HG02852 (cell line): ENCODE results near the gene HMG20B.

ENCODE experiments used
- ATAC-seq: cut with Tn5 transposase; IDR thresholded peaks from one replicate; pipeline ENCODE4 v1.9.1; 2021; ENCODE audit warnings: mild to moderate bottlenecking, moderate library complexity; ENCODE audit not compliant: unreplicated experiment

The HMG20B gene

DNA sequence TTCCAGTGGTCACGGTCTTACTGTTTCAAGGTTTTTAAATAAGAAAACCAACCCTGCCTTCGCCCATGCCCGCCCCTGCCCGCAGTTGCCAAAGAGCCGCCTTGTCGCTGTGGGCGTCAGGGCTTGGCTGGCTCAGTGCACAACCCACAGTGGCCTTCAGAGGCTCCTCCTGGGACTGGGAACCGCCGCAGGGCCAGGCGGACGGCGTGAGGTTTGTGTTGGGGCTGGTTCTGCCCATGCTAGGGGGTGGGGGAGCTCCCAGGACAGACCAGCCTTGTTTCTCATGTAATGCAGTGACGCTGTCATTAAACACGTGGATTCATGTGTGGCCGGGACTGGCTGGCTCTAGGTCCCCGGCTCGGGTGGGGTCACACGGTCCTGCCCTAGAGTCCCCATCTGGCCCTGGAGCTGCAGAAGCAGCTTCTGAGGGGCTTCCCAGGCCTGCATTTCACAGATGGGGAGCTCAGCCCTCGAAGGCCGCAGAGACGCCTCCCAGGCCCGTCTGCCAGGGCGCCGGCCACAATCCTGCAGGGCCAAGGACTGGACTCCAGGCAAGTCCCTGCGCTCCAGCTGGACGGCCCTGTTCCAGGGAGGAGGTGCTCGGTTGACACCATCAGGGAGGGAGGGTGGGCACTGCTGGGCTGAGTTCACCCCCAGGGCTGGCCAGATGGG lies 36.2 kb upstream of the HMG20B start:
- no peak for ATAC-seq

DNA sequence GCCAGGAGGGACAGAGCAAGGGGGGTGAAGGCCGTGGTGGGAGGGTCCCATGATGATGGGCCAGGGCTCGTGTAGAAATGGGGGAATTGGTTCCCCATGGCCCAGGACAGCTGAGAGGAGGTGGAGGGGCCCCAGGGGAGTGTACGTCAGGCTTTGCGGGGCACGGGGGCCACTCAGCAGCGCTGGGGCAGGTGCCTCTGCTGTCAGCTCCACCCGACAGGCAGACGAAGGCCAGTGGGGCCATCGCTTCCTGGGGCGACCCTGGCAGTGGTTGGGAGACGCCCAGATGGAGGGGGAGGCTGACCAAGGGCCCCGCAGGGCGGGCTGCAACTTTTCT lies 35.7 kb upstream of the HMG20B start:
- no peak for ATAC-seq

DNA sequence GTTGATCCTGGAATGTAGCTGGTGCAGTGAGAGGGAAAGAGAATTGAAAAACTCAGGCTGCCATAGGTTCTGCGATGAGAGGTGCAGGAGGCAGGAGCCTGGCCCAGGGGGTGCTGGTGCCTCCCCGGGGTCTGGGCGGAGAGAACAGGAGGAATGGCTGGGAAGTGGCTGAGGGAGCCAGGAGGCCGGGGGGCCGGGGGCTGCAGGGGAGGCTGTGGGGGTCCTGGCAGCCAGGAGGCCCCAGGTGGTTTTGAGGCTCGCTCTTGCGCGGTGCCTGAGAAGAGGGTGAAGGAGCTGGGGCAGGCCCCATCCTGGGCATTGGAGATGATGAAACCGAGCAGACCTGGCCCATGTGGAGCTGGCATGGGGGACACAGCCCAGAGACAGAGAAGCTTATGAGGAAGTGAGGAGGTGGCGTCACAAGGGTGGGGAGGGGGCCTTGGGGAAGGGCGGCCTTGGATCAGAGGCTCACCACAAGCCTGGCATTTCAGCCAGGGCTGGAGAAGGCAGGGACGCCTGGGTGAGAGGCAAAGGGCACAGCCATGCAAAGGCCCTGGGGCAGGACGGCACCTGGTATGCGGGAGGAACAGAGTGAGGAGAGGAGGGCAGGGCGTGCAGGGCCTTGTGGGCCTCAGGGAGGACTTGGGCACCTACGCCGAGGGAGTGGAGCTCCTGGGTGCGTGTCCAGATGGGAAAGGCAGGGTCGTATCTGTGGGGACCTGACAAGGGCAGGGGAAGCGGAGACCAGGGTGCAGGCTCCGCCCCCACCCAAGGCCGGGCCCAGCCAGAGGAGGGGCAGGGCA lies 35.1 kb upstream of the HMG20B start:
- no peak for ATAC-seq

DNA sequence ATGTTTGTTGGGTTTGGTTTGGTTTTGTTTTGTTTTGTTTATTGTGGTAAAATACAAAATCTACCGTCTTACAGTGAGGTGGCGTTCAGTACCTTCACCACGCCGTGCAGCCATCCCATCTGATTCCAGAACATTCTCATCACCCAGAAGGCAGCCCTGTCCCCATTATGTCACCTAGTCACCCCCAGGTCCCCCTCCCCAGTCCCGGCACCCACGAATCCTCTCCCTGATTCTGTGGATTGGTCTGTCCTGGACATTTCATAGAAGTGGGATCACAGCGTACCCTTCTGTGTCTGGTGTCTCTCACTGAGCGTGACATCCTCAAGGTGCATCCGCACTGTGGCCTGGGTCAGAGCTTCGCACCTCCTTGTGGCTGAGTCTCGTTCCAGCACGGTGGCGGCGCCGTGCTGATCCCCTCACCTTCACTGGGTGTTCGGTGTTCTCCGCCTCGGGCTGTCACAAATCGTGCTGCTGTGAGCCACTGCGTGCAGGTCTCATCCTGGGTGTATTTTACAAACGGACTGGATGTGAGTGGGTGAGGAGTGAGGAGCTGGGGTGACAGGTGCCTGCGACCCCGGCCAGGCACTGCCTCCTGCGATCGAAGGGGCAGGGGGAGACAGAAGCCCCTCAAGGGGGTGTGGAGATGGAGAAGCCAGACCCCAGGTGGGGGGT lies 34.4 kb upstream of the HMG20B start:
- ATAC-seq = no peak

DNA sequence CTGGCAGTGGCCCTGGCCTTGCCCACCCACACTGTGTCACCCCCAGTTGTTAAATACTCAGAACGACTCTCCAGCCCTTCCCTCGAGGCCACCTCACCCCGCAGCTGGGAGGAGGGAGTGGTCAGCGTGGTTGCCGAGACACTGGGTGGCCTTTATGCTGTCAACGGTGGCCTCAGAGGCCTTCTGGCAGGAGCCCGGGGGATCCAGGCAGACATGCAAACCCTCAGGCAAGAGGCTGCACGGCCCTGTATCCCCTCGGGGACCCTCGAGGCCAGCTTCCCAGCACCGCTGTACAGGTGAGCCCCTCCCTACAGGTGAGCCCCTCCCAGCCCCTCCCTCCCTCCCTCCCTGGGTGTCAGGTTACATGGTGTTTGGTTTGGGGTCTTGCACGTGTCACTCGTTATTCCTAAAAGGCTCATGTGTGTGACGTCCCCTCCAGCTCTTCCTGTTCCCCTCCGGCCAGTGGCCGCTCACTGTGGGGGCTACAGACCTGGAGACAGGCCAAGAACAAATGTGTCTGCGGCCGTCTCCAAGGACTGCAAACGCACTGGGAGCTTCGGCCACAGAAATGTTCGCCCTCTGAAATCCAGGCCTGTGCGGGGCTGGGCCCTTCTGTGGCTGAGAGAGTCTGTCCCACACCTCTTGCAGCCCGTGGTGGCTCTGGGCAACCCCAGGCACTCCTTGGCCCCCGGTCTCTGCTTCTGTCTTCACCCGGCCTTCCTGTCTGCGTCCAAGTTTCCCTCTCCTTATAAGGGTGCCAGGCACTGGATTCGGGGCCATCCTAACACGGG lies 33.6 kb upstream of the HMG20B start, which contains the start of gene TEKTIP1:
Gene TEKTIP1, plus strand, starts transcription at position 210 of the 791 bp plus-strand sequence. Its CDS starts 4 bp downstream, at position 214.
- ATAC-seq = no peak

DNA sequence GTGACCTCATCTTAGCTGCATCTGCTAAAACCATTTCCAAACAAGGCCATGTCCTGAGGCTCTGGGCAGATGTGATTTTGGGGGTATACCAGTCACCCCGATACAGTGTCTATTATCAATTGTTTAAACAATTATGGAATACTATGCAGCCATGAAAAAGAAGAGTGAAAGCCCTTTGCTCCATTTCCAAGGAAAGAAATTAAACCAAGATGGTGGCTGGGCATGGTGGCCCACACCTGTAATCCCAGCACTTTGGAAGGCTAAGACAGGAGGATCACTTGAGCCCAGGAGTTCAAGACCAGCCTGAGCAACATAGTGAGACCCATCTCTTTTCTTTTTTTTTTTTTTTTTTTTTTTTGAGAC lies 33.0 kb upstream of the HMG20B start:
- no peak for ATAC-seq

DNA sequence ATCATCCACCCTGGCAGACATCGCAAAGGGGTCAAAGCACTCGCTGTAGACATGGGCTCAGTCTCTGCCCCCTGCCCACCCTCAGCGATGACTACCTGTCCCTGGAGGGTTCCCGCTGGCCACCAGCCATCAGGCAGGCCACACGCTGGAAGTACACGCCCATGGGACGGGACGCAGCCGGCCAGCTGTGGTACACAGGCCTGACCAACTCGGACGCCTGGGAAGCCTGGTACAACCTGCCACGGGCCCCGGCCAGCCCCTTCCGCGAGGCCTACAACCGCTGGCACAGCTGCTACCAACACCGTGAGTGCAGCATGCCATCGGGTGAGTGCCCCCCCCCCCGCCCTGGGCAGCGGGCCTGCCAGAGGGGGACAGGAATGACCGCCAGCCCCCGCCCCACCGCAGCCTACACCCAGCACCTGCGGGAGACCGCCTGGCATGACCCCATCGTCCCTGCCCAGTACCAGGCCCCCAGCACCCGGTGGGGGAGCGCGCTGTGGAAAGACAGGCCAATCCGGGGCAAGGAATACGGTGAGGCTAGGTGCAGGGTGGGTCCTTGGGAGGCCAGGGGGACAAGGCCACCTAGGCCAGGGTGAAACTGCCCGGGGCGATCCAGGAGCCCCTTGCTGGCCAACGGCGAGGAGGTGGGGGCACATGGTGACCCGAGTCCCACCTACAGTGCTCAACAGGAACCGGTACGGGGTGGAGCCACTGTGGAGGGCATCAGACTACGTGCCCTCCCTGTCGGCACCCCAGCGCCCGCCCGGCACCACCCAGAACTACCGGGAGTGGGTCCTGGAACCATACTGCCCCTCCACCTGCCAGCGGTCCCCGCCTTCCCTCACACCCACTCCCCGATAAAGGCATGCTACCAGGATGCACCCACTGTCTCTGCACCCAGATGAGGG lies 29.3 kb upstream of the HMG20B start:
- no peak for ATAC-seq

DNA sequence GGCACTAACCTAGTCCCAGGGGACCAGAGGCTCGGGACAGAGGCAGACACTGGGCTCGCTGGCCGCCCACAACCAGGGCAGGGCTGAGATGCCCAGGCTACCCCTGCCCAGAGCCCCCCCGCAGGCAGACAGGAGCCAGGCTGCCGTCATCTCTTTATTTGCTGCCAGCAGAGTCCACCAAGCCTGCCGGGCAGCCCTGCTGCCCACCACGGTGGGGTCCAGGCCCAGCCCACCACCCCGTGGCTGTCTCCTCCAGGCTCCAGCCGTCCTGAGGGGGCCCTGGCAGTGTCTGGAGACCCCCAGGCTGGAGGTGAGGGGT lies 28.7 kb upstream of the HMG20B start:
- no peak for ATAC-seq

DNA sequence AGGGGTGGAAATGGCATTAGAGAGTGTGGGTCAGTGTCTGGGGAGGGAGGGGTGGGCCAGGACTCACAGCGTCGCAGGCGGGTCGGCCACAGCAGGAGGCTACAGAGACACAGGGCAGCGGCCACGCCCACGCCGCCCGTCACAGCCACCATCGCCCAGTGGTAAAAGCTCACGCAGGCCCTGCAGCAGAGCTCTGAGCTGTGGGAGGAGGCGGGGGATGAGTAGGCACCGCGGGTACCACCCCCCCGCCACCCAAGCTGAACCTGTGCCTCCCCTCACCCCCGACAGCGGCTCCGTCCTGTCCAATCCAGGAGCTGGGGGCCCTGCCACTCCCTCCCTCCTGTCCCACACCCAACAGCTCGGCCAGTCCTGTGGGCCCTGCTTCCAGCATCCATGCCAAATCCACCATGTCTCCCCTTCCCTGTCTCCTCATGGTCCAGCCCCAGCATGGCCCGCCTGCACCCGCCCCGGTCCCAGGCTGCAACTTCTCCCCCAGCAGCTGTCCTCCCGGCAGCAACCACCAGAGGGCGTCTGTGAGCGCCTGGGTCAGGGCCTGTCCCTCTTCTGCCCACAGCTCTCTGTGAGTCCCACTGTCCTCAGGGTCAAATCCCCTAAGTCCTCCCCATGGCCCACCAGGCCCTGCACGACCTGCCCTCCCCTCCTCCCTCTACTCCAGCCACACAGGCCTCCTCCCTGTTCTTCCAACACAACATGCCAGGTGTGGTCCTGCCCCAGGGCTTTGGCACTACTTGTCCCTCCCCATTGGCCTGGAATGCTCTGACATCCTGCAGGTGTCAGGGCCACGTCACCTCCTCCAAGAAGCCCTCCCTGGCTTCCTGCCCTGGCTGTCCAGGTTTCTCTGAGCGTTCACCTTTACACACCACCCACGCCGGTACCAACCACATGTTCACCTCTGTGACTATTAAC lies 27.7 kb upstream of the HMG20B start:
- ATAC-seq = no peak

DNA sequence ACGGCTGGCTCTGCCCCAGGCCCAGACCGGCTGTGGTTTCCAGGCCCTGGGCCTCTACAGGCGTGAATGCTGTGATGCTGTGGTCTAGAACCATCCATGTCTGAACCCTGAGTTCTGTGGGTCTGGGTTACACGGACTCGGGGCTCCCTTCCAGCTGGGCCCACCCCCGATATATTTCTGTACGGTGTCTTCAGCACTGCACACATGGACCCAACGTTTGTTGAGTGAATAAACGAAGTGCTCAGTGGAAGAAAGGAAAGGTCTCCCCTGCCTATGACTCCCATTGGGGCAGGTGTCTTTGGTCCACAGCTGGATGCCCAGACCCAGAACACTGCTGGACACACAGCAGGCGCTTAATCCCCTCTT lies 27.1 kb upstream of the HMG20B start:
- ATAC-seq = no peak

DNA sequence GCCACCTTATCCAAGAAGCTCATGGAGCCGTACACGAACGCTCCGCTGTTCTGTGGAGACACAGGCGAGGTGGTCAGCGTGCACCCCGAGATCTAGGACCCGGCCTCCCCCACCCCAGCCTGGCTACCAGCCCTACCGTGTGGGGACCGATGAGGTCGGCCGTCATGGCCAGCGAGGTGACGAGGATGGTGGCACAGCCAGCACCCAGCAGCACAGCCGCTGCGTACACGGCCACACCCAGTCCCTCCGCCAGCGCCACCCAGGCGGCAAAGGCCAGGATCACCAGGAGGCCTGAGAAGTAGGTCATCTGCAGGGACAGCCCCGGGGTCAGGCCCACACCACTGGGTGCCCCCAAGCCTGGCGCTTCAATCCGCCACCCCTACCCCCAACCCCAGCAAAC lies 26.6 kb upstream of the HMG20B start:
- no peak for ATAC-seq

DNA sequence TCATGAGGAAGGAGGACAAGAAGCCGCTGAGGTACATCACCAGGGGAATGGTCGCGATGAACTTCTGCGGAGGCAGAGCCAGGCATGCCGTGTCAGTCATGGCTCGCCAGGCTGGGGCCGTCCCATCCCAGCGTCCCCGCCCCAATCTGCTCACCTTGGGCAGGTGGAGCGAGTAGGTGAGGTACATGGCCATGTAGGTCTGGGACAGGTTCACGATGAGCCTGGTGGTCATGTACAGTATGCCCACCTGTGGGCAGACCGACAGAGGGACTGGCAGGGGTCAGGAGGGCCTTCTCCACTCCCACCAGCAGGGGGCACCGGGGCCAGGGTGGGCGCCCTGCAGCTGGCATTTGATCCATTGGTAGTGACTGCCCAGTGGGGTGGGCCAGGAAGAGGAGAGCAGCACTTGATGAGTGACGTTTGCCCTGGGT lies 25.4 kb upstream of the HMG20B start:
- ATAC-seq = no peak

DNA sequence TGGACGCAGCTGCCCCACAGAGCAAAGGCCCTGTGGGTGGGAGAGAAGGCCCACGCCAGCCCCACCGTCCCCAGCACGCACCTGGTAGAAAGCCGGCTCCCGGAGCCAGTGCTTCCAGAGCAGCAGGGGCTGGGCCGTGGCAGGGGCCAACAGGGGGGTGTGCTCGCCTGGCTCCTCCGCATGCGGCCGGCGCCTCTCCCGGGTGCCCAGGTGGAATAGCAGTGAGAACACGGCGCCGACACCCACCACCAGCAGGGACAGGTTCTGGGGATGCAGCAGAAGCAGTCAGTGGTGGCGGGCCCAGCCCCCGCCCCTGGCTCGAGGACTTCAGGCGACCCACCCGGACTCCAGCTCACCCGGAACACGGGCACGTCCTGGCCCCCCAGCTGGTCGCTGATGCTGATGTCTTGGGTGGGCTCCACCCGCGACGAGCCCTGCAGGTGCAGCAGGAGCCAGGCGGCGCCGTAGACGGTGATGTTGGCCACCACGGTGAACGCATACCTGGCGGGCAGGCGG lies 24.9 kb upstream of the HMG20B start:
- ATAC-seq = no peak

DNA sequence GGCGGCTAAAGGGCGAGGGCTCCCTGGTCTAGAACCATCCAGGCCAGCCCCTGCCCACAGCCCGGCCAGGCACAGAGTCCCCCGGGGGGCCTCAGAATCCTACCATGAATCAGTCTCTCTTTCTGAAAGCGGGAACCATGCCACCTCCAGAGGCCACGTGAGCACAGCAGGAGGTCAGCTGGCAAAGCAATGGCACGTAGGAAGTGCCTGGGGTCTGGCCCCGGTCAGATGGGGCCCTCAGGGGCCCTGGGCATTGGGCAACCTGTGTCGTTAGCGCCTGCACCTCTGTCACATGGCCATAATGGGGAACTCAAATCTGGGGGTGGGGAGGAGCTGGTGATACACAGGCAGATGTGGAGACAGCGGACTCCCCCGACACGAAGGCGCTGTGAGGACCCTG lies 24.1 kb upstream of the HMG20B start:
- ATAC-seq = no peak

DNA sequence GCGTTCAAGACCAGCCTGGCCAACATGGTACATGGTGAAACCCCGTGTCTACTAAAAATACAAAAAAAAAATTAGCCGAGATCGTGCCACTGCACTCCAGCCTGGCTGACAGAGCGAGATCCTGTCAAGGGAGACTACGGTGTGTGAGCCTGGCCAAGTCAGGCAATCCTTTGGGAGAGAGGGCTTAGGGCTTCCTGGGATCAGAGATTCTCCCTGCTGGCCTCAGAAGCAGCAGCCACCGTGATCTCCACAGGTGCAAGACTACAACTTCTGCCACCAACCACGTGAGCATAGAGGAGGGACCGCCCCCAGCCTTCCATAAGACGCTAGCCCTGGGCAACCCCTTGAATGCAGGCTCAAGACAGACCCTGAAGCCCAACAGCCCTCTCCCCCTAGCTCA lies 22.9 kb upstream of the HMG20B start:
- ATAC-seq = no peak

DNA sequence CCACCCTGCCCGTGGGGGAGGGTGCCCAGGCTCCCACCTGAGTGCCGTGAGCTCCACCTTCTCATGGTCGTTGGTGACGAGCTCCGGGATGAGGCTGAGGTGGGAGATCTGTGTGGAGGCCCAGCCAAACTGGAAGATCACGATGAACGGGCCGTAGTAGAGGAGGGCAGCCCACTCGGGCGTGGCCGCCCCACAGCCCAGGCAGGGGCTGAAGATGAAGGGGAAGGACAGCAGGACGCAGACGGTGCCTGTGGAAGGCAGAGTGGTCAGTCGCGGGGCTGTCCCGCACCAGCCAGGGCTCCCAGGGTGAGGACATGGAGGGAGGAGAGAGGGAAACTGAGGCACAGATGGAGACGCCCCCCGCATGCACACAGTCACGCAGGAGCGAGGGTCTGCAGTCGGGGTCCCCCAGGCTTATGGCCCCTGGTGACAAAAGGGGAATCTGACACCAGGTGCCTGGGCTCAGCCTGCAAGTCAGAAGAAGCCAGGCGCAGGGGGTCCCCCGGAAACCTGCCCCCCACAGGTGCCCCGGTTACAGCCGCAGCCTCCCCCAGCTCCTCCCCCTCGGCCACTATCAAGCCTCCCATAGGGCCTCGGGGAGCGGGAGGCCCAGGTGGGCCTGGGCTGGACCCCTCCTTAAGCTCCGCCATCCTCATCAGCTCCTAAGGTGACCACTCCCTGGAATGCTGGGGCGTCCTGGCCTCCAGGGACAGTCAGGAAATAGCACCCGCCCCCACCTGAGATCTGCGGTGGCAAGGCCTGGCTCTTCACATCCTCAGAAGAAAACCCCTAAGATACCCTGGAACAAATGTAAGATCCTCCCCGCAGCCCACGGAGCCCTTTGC lies 21.6 kb upstream of the HMG20B start:
- ATAC-seq = no peak

DNA sequence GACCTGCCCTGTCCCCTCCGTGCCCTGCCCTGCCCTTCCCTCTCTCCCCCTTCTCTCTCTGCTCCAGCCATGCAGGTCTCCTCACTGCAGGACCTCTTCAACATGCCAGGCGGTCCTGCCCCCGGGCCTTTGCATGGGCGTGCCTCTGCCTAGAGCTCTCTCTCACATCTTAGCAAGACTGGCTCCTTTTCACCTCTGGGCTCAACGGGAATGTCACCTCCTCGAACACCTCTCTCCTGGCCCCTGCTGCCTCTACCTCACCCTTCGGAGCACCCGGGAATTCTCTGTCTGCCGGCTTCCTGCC lies 21.0 kb upstream of the HMG20B start:
- ATAC-seq = no peak

DNA sequence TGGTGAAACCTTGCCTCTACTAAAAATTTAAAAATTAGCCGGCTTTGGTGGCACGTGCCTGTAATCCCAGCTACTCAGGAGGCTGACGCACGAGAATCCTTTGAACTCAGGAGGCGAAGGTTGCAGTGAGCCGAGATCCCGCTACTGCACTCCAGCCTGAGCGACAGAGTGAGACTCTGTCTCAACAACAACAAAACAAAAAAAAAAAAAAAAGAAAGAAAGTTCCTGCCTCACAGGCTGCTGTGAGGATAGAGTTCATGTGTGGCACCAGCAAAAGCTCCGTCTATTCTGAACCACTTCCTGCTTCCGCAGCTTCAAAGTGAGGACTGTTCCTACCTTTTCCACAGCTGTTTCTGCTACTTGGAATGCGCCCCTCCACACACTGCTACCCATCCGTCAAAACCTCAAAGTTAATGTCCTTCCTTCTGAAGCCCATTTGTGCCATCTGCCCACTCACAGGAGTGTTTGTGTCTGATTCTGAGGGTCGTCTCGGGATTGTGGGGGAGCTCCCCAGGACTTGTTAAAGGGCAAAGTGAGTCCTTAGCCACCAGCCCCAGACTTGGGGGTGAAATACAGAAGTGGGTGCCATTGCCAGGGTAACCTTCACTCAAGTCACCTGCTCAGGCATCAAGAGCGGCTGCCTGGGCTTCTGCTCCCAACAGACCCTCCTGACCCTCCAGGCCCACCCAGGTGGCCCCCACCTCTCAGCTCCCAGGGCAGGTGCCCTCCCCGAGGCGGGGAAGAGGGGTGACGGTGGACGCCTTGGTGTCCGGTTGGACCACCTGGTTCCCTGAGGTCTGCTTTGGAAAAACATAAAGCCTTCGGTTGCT lies 18.3 kb upstream of the HMG20B start:
- no peak for ATAC-seq
